HG02678 (cell line): ENCODE data around the gene BMP8B.
A peak's percentile ranks its signal among the peaks of the same experiment; 100 is the strongest.

Experiments
- ATAC-seq: cut with Tn5 transposase; IDR thresholded peaks from one replicate; pipeline ENCODE4 v1.9.1; 2021; ENCODE audit warnings: mild to moderate bottlenecking, moderate library complexity; ENCODE audit not compliant: unreplicated experiment

BMP8B gene

GRCh38 chr1:39727932-39728317 is 60.7 kb downstream of the BMP8B start:
- no peak for ATAC-seq

DNA sequence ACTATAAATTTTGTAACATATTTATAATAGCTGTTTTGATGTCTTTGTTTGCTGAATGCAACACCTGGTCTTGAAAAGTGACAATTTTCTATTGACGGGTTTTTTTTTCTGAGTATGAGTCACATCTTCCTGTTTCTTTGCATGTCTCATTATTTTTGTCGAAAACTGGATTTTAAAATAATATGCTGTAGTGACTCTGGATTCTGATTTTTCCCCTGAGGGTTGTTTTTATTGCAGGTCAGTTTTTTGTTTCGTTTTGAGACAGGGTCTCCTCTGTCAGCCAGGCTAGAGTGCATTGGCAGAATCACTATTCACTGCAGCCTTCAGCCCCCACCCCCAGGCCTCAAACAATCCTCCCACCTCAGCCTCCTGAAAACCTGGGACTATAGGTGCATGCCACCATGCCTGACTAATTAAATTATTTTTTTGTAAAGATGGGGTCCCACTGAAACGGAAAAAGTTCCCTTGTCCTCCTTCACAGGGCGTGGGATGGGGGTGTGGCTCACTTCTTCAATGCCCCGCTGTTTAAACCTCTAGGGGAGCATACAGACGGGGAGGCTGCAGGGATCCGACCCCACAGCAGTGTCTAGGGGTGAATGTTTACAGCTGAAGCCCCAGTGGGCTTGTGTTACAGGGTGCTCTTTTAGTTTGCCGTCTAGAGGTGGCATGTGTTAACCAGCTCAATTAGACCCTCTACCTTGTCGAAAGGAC is 61.3 kb downstream of the BMP8B start:
- ATAC-seq = peak; percentile 39

- no peak for ATAC-seq
Measured at GRCh38 chr1:39726600-39726999, 62.1 kb downstream of the BMP8B start.

DNA sequence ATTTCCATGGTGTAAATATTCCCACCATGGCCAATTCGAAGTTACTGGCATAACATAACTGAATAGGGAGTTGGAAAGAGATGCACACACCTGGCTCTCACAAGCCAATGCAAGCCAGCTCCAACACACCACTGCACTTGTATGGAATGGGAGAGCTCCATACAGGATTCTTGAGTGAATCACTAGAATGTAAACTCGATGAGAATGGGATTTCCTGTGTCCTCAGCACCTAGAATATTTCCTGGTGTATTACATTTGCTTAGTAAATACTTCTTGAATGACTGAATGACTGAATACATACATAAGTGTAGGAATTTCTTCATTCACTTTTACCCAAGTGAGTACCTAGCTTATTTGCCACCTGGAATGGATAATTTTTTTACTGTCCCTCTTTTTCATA is 66.2 kb downstream of the BMP8B start:
- no peak for ATAC-seq

DNA sequence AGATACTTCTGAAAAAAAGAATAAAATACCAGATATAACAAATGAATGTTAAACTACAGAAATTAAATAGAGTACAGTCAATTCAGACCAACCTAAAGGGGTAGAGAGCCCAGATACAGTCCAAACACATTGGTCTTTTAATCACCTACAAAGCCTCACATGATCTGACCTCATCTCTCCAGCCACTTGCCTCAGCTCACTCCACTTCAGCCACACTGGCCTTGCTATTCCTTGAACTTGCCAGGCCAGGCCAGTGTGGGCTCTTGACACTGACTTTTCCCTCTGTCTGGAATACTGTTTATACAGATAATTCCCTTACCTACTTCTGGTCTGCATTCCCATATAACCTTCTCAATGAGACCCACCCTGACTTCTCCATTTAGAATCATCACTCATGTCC is 67.0 kb downstream of the BMP8B start:
- ATAC-seq = no peak

DNA sequence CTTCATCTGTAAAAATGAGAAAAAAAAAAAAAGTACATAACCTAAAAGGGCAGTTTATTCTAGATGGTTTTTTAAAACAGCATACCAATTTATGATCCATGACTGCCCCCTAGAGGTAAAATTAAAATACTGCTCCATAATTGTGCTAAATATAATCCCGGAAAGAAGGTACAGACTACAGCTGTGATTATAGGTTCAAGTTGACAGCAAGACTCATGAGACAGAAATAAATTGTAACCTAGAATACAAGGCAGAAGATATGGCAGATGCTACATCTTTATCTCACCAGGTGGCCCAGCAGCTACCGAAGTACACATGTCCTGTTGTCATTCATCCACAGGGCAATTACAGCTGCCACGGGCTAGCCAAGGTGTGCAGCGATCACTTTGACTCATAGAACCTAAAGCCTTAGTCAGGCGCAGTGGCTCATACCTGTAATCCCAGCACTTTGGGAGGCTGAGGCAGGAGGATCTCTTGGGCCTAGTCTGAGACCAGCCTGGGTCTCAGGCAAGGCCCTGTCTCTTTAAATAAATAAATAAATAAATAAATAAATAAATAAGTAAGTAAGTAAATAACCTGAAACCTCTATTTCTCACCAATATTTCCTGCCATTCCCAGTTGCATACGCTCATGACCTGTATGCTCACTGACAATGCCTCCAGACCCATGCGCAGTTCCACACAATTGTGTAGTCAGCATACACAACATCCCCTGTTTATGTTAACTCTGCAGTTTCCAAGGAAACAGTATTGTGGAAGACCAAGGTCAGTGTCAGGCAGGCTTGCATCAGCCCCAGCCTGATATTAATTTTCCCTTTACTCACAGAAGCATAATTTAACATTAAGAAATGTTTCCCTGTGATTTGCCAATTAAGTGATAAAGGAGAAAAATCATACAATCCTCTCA is 68.3 kb downstream of the BMP8B start:
- ATAC-seq = no peak

GRCh38 chr1:39717809-39718208 is 70.9 kb downstream of the BMP8B start:
- no peak for ATAC-seq

DNA sequence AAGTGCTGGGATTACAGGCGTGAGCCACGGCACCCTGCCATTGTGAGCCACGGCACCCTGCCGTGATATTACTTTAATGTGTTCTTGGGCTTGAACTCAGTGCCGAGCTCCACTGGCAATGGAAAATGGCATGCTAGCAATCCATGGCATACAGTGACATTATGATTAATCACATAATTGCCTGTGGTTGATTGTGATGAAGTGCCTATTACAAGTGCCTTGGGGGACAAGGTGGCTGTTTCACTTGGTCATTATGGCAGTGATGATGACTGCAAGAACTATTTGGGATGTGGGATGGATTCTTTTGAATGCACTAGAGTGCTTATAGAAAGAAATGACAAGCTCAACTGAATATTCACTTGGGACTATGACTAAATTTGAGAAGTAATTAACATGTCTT is 75.1 kb downstream of the BMP8B start:
- ATAC-seq = no peak

- ATAC-seq = no peak
Measured at GRCh38 chr1:39711966-39712340, 76.7 kb downstream of the BMP8B start.

GRCh38 chr1:39711104-39711965 is 77.3 kb downstream of the BMP8B start:
- ATAC-seq = no peak

- no peak for ATAC-seq
Measured at GRCh38 chr1:39707506-39707905, 81.2 kb downstream of the BMP8B start.
